GM19099 (cell line): ENCODE measurements around the gene TMSB4X.

Experiments used
- POLR2A ChIP-seq: IDR thresholded peaks from 3 replicates; pipeline ENCODE4 v1.6.1; 2011; ENCODE audit warnings: low read depth; ENCODE audit not compliant: insufficient read length; ENCODE audit errors: extremely low read depth

TMSB4X gene

DNA sequence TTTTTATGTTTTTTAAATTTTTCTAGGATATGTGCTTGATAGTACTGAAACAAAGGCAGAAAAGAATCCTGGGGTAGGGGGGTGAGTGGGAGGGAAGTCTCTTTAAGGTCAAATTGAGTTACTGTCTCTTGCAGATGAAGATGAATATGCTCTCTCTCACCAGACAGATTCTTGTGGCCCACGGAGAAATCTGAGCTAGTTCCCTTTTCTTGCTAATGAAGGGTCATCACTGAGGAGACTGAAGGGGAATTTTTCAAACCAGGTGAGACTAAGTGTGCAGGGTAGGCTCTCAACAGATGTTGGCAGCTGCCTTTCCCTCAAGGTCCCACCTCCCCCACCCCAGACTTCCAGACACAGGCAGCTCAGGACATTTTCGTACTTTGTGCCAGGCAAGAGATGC lies 48.0 kb downstream of the TMSB4X start:
- no peak for TF ChIP-seq POLR2A

DNA sequence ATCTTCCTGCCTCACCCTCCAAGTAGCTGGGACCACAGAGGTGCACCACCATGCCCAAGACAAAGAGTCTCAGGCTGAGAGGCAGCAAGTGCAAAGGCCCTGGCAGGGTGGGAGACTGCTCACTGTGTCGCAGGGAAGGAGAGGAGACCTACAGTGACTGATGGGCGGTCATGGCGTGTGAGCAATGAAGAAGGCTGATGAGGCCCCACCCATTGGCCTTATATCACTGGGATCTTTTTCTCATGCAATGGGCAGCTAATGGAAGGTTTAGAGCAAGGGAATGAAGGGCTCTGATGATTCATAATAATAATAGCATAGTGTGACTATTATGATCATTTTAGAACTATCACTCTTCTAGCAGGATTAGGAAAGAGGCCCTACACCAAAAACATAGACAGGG lies 48.7 kb downstream of the TMSB4X start:
- TF ChIP-seq POLR2A = no peak

DNA sequence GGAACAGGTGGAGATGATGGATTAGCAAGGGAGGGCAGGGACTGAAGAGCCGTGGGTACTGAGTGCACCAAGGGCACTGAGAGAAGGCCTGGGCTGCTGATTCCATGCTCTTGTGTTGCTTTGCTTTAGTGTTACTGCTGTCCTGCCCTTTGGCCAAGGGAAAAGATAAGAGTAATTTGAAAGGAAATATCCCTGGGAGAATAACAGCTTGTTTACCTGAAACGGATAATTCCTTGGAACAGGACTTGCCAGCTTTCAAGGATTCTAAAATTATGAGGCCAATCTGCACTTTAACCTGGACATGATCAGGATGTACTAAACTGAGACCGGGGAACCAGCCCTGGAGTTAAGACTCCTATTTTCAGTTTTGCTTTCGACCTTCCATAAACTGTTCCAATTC lies 49.1 kb downstream of the TMSB4X start:
- no peak for TF ChIP-seq POLR2A

DNA sequence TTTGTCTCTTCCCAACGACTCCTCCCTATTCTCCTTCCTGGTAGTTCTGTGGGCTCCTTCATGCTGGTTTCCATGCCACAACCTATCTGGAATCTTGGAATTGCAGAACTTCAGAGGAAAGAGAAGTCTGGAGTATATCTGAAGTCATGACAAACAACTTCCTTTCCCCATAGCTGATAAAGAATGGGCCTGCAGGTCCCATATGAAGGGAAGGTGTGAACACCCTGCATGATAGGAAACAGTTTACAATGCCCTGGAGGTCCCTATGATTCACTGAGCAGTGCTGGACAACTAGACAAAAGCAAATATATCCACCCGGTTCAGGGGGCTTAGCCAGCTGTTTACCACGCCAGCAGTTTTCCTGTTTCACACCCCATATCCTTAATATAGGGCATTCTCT lies 50.1 kb downstream of the TMSB4X start:
- no peak for TF ChIP-seq POLR2A
